GM18870 (cell line): ENCODE measurements around the gene USP36.

Source experiments
- ATAC-seq: cut with Tn5 transposase; IDR thresholded peaks from one replicate; pipeline ENCODE4 v1.9.1; 2021; ENCODE audit warnings: moderate library complexity; ENCODE audit not compliant: unreplicated experiment

Gene USP36

DNA sequence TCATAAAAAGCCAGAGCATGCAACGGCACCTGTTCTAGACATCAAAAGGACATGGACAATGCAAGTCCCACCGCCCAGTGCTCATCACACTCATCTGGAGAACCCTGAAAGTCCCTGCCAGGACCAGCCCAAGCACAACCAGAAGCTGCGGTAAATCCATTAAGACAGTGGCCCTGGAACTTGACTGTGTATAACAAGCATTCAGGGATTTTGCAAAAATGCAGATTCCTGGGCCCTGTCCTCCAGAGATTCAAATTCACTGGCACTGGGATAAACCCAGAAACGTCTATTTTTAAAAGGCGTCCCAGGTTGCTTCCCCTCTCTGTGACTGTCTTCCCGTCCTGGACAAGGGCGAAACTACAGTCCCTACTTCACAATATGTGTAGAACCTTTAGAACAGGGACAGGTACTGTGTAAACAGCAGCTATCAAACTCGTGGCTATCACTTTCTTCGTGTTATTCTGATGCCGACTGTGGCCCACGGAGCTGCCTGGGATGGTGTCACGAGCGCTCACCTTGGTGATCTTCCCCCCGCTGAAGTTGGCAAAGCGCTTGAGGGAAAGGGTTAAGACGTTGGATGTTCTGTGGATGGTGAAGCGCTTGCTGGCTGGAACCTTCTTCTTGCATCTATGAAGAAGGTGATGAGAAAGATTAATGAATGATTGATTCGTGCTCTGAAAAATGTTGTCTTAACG, 22.3 kb downstream of the USP36 start:
- no peak for ATAC-seq

GRCh38 chr17:78817123-78817522, 23.5 kb downstream of the USP36 start:
- ATAC-seq = no peak

DNA sequence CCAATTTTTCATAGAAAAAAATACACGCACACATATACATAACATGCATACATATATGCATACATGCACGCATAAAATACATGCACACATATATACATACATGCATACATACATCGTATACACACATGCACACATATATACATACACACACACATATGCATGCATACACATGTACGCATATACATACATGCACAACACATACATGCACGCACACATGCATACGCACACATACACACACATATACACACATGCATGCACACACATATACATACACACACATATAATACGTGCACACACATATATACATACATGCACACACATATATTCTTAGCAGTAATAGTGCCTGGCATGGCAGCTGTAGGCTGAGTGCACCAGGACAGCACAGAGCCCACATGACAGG, 24.9 kb downstream of the USP36 start:
- no peak for ATAC-seq

DNA sequence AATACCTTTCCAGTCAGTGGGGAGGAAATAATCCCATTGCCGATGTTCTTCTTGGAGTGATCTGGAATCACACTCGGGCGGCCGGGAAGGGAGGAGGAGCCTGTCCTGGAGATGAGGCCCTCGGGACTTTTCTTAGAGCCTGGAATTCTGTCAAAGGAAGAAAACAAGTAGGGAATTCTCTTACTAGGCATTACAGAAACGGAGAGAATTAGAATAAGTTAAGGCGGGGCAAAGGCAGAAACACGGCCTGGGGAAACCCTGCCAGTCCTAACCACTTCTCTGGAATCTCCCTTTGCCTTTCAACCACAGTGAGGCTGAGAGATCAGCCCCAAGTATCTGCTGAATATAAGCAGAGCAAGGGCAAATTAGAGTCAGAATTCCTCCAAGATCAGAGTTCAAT, 27.8 kb downstream of the USP36 start:
- ATAC-seq = no peak

- no peak for ATAC-seq
Measured at GRCh38 chr17:78808163-78808562, 32.5 kb downstream of the USP36 start.

DNA sequence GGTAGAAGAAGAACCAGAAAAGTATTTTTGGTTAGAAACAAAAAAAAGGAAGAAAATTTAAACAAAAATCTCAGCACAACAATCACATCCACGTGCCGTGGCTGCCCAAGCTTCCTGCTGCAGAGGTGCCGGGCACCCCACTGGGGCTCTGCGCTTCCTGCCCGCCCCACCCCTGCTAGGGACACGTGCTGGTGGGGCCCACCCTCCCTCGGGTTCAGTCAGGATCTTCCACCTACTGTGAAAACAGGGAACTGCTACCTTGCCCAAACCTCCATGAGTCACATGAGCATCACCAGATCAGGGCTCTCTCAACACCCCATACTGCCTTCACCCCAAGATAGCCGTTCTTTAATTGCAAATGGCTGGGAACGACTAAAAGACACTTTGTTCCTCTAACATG, 34.2 kb downstream of the USP36 start:
- ATAC-seq = no peak

GRCh38 chr17:78805301-78805700, 35.3 kb downstream of the USP36 start:
- ATAC-seq = no peak

DNA sequence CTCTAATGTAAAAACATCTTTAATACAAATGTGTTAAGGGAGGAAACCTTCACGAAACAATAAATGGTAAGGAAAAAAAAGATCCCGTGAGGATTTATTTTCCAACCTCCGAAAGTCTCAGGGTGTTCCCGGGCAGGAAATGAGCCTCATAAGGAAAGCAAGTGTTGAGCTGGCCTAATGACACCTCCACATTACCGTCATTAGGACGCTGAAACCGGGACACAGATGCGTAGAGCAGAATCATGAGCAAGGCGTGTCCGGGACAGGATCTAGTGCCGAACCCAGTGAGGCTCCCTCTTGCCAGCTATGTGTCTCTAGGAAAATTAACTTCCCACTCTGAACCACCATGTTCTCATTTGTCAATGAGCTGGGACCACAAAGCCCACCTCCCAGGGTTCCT, 35.8 kb downstream of the USP36 start:
- no peak for ATAC-seq

- ATAC-seq = no peak
Measured at GRCh38 chr17:78803186-78803845, 37.3 kb downstream of the USP36 start.

DNA sequence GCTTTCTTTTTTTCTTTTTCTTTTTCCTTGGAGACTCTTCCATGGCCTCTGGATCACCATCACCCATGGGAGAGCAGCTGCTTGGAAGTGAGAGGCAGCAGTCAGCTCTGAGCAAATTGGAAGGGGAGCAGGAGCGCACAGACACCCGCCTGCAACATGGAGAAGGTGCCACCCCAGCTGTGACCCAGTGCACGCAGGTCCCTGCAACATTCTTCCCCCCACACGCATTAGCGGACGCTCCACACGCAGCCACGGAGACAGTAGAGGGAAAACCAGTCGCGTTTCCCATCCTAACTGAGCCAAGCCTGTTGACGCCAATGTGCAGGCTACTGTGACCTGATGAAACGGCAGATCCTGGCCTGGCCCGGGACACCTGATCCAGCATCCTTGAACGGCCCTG, 38.2 kb downstream of the USP36 start:
- no peak for ATAC-seq

DNA sequence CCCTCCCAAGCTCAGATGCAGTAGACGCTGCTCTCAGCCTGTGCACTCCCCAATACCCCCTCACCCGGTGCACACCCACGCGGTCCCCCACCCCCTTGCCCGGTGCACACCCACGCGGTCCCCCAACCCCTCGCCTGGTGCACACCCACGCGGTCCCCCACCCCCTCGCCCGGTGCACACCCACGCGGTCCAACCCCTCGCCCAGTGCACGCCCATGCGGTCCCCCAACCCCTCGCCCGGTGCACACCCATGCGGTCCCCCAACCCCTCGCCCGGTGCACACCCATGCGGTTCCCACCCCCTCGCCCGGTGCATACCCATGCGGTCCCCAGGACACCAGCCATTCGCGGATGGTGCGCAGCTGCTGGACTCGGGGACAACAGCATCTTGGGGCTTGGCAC, 38.6 kb downstream of the USP36 start:
- ATAC-seq = no peak

GRCh38 chr17:78800132-78800931, 40.3 kb downstream of the USP36 start:
- no peak for ATAC-seq

DNA sequence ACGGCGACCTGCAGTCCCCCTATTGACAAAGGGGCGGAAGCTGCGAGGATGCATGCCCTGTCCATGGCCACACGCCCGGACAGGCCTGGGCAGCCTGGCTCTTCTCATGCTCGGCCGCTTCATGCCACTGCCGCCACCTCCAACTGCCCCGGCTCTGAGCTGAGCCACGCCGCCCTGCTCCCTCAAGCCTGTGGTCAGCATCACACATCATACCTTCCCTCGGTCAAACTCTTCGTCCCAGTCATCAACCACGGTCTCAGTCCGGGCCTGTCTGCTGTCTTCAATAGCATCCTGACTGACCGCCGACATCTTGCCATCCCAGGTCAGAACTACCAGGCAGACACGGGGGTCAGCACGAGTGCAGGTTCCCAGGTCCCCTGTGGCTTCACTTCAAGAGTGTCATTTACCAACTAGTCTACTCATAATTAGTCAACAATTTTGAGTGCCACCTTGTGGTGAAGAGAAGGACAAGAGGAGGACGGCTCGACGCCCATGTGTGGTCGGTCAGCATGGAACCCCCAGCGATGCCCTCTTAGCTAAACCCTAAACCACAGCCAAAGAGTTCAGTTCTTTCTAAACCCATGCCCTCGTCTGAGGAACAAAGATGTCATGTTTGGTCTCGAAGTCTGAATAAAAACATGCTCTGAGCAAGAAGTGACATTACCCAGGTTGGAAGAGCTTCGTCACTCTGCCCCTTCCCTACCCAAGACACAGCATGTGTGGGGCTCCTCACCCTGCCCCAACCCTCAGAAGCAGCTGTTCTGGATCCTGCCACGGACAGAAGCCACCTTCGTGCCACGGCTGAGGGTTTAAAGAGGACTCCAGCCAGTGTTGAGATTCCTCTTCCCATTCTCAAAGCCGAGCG, 41.7 kb downstream of the USP36 start:
- ATAC-seq = no peak

- ATAC-seq = no peak
Measured at GRCh38 chr17:78797691-78798585, 42.7 kb downstream of the USP36 start.

GRCh38 chr17:78797213-78797612, 43.4 kb downstream of the USP36 start:
- ATAC-seq = no peak

GRCh38 chr17:78796517-78796900, 44.1 kb downstream of the USP36 start:
- no peak for ATAC-seq

- no peak for ATAC-seq
Measured at GRCh38 chr17:78795861-78796516, 44.6 kb downstream of the USP36 start.

GRCh38 chr17:78794864-78795640, 45.6 kb downstream of the USP36 start:
- no peak for ATAC-seq

GRCh38 chr17:78794399-78794798, 46.2 kb downstream of the USP36 start:
- ATAC-seq = no peak
